GM21619 (cell line): ENCODE measurements around the gene IQSEC2.

Experiments
- ATAC-seq: cut with Tn5 transposase; IDR thresholded peaks from one replicate; pipeline ENCODE4 v1.9.1; 2021; ENCODE audit not compliant: unreplicated experiment

IQSEC2 gene

DNA sequence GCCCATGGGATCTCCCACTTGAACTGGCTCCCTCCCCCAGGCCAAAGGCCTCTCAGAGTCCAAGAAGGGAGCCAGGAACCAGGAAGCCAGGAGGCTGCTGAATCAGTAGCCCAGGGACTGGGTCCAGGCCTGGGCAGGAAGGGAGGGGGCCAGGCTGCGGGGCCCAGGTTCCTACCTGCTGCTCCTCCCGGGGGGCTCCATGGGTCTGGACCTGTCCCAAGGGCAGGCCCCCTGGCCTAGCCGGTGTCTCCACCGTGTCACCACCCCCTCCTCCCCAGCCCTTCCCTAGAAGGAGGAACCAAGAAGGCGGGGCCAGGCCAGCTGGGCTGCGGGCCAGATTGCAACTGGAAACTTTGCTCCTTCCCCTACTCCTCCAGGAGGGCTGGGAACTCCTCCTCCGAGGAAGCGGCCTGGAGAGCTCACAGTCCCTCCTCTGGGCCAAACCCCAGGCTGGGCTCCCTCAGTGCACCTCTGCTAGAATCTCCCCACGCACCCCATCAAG lies at the start of gene IQSEC2:
Gene IQSEC2, minus strand, starts transcription at position 264 of the 502 bp plus-strand sequence.
- ATAC-seq, result no peak

DNA sequence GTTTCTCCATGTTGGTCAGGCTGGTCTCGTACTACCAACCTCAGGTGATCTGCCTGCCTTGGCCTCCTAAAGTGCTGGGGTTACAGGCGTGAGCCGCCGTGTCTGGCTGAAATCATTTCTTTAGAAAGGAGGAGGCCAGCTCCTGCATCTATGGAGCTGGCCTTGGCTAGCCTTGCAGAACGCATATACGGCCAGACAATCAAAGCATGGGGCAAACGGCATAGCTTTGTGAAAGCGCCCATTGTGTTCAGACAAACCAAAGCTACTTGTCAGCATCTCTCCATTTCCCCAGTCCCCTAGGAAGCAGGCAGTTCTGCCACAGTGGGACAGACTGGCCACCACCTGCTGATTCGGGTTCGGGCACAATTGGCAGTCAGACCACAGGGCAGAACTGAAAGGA lies 48.9 kb upstream of the IQSEC2 start:
- ATAC-seq, result no peak

DNA sequence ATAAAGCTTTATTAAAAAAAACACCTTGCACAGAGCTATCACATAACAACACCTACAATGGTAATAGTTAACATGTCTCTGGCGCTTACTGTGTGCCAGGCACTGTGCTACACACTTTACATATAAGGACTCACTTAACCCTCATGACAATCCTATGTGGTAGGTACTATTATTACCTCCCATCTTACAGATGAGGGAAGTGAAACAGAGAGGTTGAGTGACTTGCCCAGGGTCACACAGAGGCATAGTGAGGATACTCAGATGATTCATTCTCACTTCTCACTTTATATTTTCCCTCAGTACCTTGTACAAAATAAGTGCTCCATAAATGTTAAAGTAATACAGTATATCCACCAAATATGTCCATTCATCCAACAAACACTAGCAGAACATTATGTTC lies 43.4 kb upstream of the IQSEC2 start:
- ATAC-seq, result no peak

DNA sequence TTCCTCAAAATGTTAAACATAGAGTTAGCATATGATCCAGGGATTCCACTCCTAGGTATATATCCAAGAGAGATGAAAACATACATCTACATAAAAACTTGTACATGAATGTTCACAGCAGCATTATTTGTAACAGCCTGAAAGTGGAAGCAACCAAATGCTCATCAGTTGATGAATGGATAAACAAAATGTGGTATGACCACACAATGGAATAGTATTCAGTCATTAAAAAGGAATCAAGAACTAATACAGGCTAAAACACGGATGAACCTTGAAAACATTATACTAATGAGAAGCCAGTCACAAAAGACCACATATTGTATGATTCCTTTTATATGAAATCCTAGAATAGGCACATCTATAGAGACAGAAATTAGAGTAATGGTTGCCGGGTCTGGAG lies 42.7 kb upstream of the IQSEC2 start:
- ATAC-seq, result no peak

DNA sequence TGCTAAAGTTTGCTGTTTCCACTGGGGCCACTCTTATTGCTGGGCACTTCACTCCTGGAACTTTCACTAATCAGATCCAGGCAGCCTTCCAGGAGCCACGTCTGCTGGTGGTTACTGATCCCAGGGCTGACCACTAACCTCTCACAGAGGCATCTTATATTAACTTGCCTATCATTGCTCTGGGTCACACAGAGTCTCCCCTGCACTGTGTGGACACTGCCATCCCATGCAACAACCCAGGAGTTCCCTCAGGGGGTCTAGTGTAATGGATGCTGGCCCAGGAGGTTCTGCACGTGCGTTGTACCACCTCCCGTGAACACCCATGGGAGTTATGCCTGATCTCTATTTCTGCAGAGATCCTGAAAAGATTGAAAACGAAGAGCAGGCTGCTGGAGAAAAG lies 41.8 kb upstream of the IQSEC2 start:
- no peak for ATAC-seq

DNA sequence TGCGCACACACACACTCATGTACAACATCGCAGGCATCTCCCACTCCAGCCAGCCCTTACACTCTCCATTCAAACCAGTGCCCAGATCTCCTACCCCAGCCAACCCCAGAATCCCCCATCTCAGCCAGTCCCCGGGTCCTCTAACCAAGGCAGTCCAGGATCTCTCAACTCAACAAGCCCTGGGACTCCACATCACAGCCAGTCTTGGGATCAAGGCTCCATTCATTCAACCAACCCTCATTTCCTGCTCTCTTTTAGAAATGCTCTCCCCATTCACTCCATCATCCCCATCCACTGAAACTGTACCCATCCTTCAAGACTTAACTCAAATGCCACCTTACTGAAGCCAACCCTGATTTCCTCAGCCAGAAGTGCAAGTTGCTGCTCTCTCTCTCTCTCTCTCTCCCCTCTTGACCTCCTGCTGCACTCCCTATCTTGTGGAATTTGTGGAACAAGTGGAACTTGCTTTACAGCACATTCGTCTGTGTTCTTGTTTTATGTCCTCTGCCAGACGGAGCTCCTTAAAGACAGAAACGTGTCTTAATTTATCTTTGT lies 40.6 kb upstream of the IQSEC2 start:
- ATAC-seq, result no peak

DNA sequence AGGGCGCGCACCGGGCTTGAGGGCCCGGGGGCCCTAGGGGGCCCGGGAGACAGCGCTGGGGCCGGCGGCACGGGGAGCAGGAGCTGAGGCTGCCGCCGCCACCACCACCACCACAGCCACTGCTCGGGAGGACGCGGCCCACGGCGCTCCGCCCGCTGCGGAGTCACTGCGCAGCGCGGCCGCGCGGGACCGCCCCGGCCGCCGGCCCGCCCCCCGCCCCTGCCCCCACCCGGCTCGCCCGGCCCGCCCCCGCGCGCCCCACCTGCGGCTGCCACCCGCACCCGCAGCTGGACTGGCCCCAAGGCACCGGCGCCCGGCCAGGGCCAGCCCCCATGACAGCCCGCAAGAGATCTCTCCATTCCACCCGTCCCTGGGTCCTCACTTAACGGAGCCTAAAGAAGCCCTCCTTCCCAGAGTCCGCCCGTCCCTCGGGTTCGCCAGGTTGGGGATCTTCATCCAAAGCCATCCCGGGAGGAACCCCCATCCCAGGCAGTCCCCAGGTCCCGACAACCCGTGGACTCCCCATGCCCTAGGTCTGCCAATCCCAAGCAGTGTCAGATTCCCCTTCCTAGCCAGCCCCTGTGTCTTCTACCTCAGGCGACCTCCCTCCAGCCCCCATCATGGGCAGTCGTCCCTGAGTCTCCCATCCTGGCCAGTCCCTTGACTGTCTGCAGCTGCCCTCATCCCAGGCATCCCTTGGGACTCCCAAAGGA lies 40.0 kb upstream of the IQSEC2 start:
- no peak for ATAC-seq

DNA sequence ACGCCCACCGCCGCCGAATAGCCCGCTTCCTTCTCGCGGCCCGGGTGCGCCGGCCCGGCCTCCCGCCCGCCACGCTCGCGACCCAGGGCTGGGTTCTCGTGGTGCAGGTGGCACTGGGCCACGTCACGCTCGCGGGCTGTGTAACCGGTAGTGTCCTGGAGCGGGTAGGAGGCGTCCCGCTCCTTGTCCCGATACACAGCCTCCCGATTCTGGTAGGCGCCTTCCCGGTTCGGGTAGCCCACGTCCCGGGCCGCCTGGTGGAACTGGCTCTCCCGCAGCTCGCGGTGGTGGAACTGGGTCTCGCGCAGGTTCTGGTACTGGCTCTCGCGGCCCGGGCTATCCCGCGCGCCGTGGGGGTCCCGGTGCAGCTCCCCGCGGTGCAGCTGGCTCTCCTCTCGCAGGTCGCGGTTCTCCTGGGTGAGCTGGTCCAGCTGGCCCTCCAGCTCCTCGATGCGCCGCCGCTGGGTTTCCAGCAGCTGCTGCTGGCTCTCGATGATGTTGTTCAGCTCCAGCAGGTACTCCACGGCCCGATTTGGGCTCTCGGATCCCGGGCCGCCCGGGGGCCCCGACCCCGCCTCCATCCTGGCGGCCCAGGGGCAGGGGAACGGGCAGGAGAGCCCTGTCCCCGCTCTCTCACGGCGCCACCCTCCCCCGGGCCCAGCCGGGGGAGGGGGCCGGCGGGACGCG lies 39.3 kb upstream of the IQSEC2 start:
- no peak for ATAC-seq

DNA sequence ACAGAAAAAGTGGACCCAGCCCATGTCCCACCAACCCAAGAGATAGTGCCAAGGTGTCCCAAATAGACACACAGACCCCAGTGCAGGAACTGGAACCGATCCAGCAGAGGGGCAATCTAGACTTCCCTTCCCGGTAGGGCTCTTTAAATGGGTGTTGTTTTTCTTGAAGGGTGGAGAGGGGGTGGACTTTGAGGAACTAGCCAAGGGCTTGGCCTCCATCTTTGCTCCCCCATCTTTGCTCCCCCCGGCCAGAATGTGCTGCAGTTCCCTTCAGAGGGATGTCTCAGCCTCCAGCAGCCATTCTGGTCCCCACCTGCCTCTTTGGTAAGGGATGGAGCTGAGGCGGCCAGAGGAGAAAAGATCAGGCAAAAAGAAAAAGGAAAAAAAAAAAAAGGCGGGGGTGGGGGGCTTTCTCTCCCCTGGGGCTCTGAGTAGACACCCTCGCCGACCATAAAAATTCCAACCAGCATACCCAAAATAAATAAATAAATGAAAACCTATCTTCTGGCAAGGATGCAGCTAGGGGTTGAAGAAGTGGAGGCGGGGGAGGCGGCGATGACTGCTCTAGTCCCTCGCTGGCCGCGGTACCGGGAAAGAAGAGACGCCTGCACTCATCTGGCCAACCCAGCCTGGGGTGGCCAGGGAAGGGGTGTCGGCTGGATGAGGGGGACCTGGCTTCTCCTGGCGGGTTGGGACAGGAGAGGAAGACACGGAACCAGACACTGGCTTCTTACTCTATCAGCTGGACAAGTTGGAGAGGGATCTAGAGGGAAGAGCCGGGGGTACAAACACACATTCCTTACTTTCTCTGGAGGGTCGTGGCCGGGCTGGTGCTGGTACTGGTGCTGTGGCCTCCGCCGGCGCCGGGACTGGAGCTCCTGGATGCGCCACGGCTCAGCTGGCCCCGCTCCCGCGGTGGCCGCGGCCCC lies 38.5 kb upstream of the IQSEC2 start:
- no peak for ATAC-seq

DNA sequence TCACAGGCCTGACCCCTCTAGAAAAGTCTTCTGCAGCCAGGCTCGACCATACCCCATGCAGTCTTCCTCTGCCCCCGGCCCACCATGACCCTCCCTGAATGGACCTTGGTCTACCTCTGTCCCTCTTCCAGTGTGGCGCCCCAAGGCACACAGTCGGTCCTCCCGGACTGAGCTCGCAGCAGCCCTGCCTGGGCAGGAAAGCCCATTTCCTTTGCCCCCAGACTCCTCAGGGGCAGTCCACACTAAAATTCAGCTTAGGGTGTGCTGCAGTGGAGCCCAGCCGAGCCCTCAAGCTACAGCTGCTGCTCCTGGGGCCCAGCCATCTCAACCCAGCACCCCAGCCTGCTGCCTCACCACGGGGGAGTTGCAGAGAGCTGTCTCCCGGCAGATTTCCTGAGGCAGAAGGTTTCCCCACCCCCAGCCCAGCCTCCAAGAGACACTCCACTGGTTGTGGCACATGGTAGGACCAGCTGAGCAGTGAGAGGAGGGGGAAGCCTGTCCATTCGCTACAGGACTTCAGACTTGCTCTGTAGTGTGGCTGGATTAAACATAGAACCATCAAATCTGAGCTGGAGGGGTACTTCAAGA lies 37.5 kb upstream of the IQSEC2 start:
- ATAC-seq, result no peak

DNA sequence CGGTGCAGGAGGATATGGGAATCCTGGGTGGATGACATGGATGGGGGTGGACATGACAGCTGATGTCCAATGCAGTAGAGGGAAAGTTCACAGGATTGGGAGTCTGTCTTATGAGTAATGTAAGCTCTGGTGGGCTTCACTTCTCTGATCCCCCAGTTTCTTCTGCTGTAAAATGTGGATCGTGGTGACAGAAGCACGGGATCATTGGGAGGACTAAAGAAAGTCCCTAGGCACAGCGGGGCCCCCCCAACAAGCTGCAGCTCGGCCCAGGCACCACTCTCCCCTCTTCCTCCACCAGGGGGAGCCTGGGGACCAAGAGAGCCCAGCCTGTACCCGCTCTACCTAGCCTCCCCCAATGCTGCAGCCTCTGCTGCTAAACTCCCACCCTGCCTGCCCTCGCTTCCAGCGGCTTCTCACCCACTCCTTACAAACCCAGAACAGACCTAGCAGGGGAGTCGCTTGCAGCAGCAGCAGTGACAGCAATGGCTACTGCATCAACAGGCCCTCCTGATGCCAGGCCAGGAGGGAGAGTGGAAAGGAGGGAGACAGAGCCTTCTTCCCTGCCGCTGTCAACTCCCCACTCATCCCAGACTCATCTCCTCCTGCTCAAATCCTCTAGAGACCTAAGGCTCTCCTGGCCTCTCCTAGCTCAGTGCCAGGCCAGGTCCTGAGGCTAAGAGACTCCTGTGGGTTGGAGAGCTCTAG lies 36.1 kb upstream of the IQSEC2 start:
- ATAC-seq, result no peak

DNA sequence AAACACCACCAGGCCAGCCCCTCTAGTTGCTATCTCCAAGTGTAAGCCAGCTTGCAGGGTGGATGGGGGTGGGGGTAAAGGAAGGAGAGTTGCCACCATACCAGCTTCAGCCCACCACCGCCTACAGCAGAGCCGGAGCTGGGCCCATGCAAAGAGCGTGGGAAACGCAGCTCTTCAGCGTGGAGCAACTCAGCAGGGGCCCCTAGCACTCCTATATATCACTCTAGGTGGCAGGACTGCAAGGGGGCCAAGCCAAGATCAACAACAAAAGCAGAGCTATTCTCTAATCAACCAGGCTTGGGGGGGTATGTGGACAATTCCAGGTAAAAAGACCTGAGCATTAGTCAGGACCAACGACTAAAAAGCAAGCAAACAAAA lies 35.5 kb upstream of the IQSEC2 start:
- no peak for ATAC-seq

DNA sequence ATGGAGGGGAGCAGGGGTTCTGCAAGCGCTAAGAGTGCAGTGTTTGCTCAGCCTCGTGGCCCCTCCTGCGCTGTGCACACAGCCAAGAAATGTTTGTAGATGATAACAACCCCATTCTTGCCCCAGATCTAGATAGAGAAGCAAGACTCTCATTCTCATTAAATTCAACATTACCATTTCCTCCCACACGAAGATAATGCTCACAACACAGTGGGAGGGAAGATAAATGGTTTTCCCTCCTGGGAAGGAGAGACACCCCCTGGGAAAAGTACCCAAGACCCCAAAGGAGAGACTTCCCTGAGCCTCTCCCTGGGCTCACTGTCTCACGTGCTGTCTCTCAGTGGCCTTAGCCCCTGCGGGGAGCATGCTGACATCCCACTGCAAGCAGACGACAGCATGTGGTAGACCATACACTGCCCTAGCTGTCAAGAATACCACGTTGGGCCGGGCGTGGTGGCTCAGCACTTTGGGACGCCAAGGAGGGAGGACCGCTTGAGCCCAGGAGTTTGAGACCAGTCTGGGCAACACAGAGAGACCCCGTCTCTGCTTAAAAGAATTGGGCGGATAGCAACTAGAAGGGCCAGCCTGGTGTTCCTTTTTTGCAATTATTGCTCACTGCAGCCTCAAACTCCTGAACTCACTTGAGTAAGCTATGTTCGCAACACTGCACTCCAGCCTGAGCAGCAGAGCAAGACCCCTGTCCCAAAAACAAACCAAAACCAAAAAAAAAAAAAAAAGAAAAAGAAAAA lies 34.9 kb upstream of the IQSEC2 start:
- ATAC-seq, result no peak

DNA sequence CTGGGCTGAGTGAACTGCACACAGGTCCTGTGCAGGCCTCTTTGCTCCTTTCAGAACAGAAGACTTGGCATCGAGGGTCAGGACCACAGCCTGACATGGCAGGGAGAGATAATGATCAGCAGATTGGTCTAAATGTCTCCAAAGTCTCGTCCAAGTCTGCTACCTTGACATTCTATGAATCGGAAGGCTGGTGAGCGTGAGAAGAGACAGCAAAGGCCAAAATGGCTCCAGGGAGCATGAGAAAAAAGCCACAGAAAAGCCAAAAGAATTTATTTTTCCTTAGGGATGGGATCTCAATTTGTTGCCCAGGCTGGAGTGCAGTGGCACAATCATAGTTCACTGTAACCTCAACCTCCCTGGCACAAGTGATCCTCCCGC lies 32.3 kb upstream of the IQSEC2 start:
- no peak for ATAC-seq

DNA sequence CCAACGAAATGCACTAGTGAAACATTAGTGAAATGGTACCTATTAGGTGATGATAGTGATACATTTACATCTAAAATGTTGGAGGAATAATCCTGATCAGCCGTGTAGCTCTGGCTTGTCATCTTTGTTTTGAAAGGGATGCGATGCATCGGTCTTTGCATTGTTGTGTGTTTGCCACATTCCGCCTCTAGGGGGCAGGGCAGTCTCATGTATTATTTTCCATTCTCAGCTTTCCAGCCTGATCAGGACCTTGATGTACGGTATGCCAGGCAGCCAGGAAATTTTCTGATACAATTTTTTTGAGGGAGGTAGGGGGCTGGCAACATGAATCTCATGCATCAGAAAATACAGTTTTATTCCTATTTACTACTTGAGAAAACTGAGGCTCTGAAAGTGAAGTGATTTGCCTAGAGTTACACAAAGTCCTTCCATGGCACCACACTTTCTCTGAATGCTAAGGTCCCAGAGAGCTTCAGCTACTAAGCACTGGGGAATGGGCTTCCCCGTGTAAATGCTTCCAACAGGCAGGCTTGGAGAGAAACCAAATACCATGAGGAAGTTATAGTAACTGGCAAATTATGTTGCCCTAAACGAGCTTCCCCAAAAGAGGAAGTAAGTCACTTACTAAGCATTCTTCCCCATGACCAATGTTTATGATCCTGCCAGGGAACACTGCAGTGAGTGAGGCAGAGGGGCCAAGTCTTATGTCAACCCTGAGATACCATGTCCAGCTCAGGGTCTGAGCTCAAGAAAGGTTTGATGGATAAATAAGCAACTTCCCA lies 31.8 kb upstream of the IQSEC2 start:
- no peak for ATAC-seq

DNA sequence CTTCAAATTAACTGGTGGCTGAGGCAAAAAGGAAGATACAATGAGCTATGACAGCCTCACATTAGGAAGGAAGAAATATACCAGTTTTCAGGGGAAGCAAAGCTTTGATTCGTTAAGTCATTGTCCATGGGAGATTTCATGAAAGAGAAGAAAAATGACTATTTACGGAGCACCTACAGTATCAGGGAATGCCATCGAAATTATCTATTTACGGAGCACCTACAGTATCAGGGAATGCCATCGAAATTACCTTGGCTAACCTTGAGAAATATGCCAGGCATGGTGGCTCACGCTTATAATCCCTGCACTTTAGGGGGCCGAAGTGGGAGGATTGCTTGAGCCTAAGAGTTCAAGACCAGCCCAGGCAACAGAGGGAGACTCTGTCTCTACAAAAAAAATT lies 28.5 kb upstream of the IQSEC2 start:
- no peak for ATAC-seq

DNA sequence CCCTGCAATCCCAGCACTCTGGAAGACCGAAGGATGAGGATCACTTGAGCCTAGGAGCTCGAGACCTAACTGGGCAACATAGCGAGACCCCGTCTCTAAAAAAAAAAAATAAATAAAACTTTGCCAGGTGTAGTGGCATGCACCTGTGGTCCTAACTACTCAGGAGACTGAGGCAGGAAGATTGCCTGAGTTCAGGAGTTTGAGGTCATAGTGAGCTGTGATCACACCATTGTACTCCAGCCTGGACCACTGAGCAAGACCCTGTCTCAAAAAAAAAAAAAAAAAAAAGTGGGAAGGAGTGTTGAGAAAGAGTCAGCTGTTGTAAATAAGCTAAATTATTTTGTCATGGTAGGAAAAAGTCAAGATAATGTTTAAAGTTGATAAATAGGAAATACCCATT lies 27.5 kb upstream of the IQSEC2 start:
- ATAC-seq, result no peak

DNA sequence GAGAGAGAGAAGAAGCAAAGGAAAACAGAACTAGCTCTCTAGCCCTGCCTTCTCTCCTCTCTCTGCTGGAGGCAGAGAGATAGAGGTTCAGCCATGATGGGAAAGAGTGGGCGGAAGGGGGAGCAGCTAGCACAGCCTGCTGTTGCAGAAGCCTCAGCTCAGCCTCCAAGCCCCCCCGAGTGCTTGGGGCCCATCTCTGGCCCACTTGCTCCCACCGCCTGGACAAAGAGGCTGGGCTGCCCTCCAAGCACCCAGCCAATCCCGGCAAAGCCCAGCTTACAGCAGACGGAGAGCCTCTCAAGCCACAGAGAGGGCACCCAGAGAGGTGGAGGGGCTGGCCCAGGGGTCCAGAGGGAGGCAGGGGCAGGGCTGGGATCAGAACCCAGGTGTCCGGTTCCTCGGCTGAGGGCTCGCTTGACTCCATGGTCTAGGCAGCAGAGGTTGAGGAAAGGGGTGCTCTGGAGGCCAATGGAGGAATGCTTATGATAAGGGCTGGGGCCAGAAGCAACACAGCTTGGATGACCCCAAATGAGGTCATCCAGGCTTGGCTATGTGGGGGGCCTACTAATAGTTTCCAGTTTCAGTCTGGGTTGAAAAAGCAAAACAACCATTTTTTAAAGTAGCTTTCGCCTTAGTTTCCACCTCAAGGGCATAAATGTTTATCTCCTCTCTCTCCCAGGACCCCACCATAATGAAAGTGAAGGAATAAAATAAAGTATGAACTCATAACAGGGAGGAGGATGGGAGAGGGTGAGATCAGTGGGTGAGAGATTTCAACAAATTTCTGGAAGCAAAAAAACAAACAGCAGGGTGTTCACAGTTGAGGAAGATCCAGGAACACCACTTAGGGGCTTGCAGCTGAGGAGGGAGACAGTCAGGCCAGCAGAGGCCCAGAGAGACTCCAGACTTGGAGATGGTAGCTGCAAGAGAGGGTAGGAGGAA lies 24.9 kb upstream of the IQSEC2 start:
- ATAC-seq, result no peak
